Keratinocyte (primary cell): ENCODE results near the gene MFF. TPM values are rescaled to one million over a fixed set of nuclear protein-coding genes. Genes with fewer than 3 reads are reported as not detected.

ENCODE experiments used
- DNase-seq: peaks from one replicate; pipeline ENCODE4 v3.0.0-alpha.2; 2011; ENCODE audit warnings: low read depth, missing footprints, low spot score
- FAIRE-seq: peaks from 2 replicates; lab custom pipeline; 2011; peaks lifted over from hg19 to GRCh38; lab: Jason Lieb, UNC
- H2AFZ ChIP-seq: 2 replicates; pipeline ENCODE4 v1.6.0; 2012; ENCODE audit warnings: low read length, control low read depth, inconsistent platforms; ENCODE audit not compliant: control insufficient read depth
- H3K27ac ChIP-seq: 2 replicates; pipeline ENCODE4 v1.5.1; 2011; ENCODE audit warnings: low read length; ENCODE audit not compliant: control insufficient read depth, insufficient read depth
- H3K27me3 ChIP-seq: 3 replicates; pipeline ENCODE4 v1.6.0; 2011; ENCODE audit warnings: low read length; ENCODE audit not compliant: control insufficient read depth, insufficient read depth; ENCODE audit errors: extremely low read depth
- H3K36me3 ChIP-seq, 2 experiments: 2 replicates in 1 of 2; 3 replicates in 1 of 2; pipeline ENCODE4 v1.5.1; 2011; ENCODE audit warnings: low read length in 2 of 2, mild to moderate bottlenecking in 1 of 2; ENCODE audit not compliant: control insufficient read depth in 2 of 2, insufficient read depth in 2 of 2; ENCODE audit errors: extremely low read depth in 1 of 2
- H3K4me1 ChIP-seq: 3 replicates; pipeline ENCODE4 v1.5.1; 2011; ENCODE audit warnings: low read length; ENCODE audit not compliant: control insufficient read depth, insufficient read depth; ENCODE audit errors: extremely low read depth
- H3K4me2 ChIP-seq: 3 replicates; pipeline ENCODE4 v1.6.0; 2011; ENCODE audit warnings: low read depth, low read length; ENCODE audit not compliant: control insufficient read depth, insufficient read depth; ENCODE audit errors: extremely low read depth
- H3K4me3 ChIP-seq, 3 experiments: fragments of 200-600 bp in 1 of 3; sonication (generic) in 1 of 3; 2 replicates in 2 of 3; 3 replicates in 1 of 3; pipeline ENCODE4 v1.5.1; 2011 to 2016; ENCODE audit warnings: low read length in 3 of 3, mild to moderate bottlenecking in 3 of 3, control low read depth in 2 of 3, inconsistent platforms in 1 of 3, low read depth in 1 of 3, mixed read lengths in 1 of 3, mixed run types in 1 of 3, moderate library complexity in 1 of 3; ENCODE audit not compliant: control insufficient read depth in 2 of 3, insufficient read depth in 2 of 3; ENCODE audit errors: extremely low read depth in 1 of 3
- H3K79me2 ChIP-seq: 2 replicates; pipeline ENCODE4 v1.6.0; 2012; ENCODE audit warnings: low read length; ENCODE audit not compliant: control insufficient read depth, insufficient read depth
- H3K9ac ChIP-seq: 3 replicates; pipeline ENCODE4 v1.6.0; 2011; ENCODE audit warnings: low read length; ENCODE audit not compliant: control insufficient read depth, insufficient read depth; ENCODE audit errors: extremely low read depth
- H3K9me1 ChIP-seq: 3 replicates; pipeline ENCODE4 v1.6.0; 2011; ENCODE audit warnings: low read length; ENCODE audit not compliant: control insufficient read depth, insufficient read depth; ENCODE audit errors: extremely low read depth
- H3K9me3 ChIP-seq: 2 replicates; pipeline ENCODE4 v1.5.1; 2012; ENCODE audit warnings: low read depth, low read length; ENCODE audit not compliant: control insufficient read depth
- H4K20me1 ChIP-seq: 3 replicates; pipeline ENCODE4 v1.6.0; 2011; ENCODE audit warnings: low read length; ENCODE audit not compliant: control insufficient read depth, insufficient read depth; ENCODE audit errors: extremely low read depth
- CTCF ChIP-seq, 3 experiments: IDR thresholded peaks in 1 of 3; conservative IDR thresholded peaks in 1 of 3; optimal IDR thresholded peaks in 1 of 3; 2 replicates in 2 of 3; 3 replicates in 1 of 3; pipeline versions ENCODE3 to v1.5.1; 2011; ENCODE audit warnings: low read length in 3 of 3, mild to moderate bottlenecking in 3 of 3, moderate library complexity in 2 of 3, control low read depth in 1 of 3, inconsistent platforms in 1 of 3; ENCODE audit not compliant: insufficient read depth in 2 of 3; ENCODE audit errors: extremely low read depth in 1 of 3
- EZH2 ChIP-seq: IDR thresholded peaks from one replicate; pipeline ENCODE4 v1.6.1; 2012; ENCODE audit warnings: inconsistent platforms, mild to moderate bottlenecking, low read length, moderate library complexity
- dilution Hi-C: fragments of 300-500 bp; cut with MboI; formaldehyde crosslinking; loops from one replicate; pipeline ENCODE4 v1.7.0; 2020; ENCODE audit warnings: low sequenced_read_pairs; ENCODE audit not compliant: extremely low pct_ligation_motif_present
- polyA plus RNA-seq, 5 experiments: library from polyadenylated mRNA; depleted of rRNA in 3 of 5; stranded (reverse) in 3 of 5; stranded (forward) in 1 of 5; unstranded in 1 of 5; fragments of >200 nt; gene quantifications; 1 replicate in 1 of 5; 2 replicates in 3 of 5; 3 replicates in 1 of 5; pipeline versions ENCODE4 v1.2.1 to v1.2.3, GENCODE V29; 2011 to 2012; ENCODE audit warnings: missing spikeins in 2 of 5, low read depth in 1 of 5, low replicate concordance in 1 of 5

The MFF gene
- polyA plus RNA-seq, 1 donor (not counting 4 experiments of a cell fraction or from before 2014, with no cell fraction given): 72.5 TPM

GRCh38 chr2:227351639-227352038 is 26.6 kb downstream of the MFF start:
- TF ChIP-seq EZH2 (no peak), CTCF (optimal IDR thresholded peaks at IDR 0.05 in 1 of 3, IDR thresholded peaks at IDR 0.05 in 1 of 3, conservative IDR thresholded peaks at IDR 0.05 in 1 of 3; ENCODE audit: extremely low read depth in 1 of 3, insufficient read depth in 2 of 3, low read length in 3 of 3) (no peak)
- dilution Hi-C loops: no loop called here
- Histone ChIP-seq H3K9me1 (no peaks in the 10 kb centered on the region), H3K27ac (no peak overlapping the region), H3K36me3 (peaks cover 6% of the 10 kb centered on the region in 2 experiments), H3K9ac (no peak overlapping the region), H3K4me1 (no peaks in the 10 kb centered on the region), H3K79me2 (no peaks in the 10 kb centered on the region), H3K9me3 (no peaks in the 10 kb centered on the region), H3K27me3 (no peaks in the 10 kb centered on the region), H2AFZ (no peak overlapping the region), H3K4me3 (no peak overlapping the region), H4K20me1 (no peaks in the 10 kb centered on the region), H3K4me2 (no peak overlapping the region)
- DNase-seq (no peak), FAIRE-seq (no peak)

GRCh38 chr2:227360351-227360750 is 35.3 kb downstream of the MFF start:
- TF ChIP-seq CTCF (optimal IDR thresholded peaks at IDR 0.05 in 1 of 3, IDR thresholded peaks at IDR 0.05 in 1 of 3, conservative IDR thresholded peaks at IDR 0.05 in 1 of 3; ENCODE audit: extremely low read depth in 1 of 3, insufficient read depth in 2 of 3, low read length in 3 of 3) (no peak), EZH2 (no peak)
- no peak overlapping the region for H3K27ac ChIP-seq
- no peaks in the 10 kb centered on the region for H3K27me3 ChIP-seq
- H3K4me1 ChIP-seq: no peaks in the 10 kb centered on the region
- peaks cover 4 to 7% of the 10 kb centered on the region in 2 experiments for H3K36me3 ChIP-seq
- FAIRE-seq (no peak), DNase-seq (no peak)
- H3K9me1 ChIP-seq: no peaks in the 10 kb centered on the region
- H3K4me3 ChIP-seq: no peak overlapping the region
- H3K9me3 ChIP-seq: no peaks in the 10 kb centered on the region
- dilution Hi-C loops: no loop called here
- H3K4me2 ChIP-seq: no peak overlapping the region
- no peak overlapping the region for H2AFZ ChIP-seq
- no peak overlapping the region for H3K9ac ChIP-seq
- no peaks in the 10 kb centered on the region for H4K20me1 ChIP-seq
- no peaks in the 10 kb centered on the region for H3K79me2 ChIP-seq
